Kidney epithelial cell (primary cell): ENCODE measurements around the gene PSD2. TPM values are rescaled to one million over a fixed set of nuclear protein-coding genes. Genes with fewer than 3 reads are reported as not detected.

ENCODE experiments used
- DNase-seq: peaks from one replicate; pipeline ENCODE4 v3.0.0-alpha.2; 2010; ENCODE audit warnings: low read depth
- H3K27me3 ChIP-seq: 2 replicates; pipeline ENCODE4 v1.6.0; 2011; ENCODE audit warnings: low read length; ENCODE audit not compliant: control insufficient read depth, insufficient read depth
- H3K36me3 ChIP-seq: 2 replicates; pipeline ENCODE4 v1.5.1; 2011; ENCODE audit warnings: low read length; ENCODE audit not compliant: control insufficient read depth, insufficient read depth
- H3K4me3 ChIP-seq: 2 replicates; pipeline ENCODE4 v1.5.1; 2011; ENCODE audit warnings: low read depth, mild to moderate bottlenecking, control low read depth, low read length
- CTCF ChIP-seq: IDR thresholded peaks from 2 replicates; pipeline ENCODE4 v1.5.1; 2011; ENCODE audit warnings: mild to moderate bottlenecking, moderate library complexity, low read length, control low read depth, inconsistent platforms; ENCODE audit not compliant: insufficient read depth, poor library complexity, severe bottlenecking
- total RNA-seq: library from RNA; depleted of rRNA; stranded (reverse); fragments of >200 nt; gene quantifications from 2 replicates; pipeline ENCODE4 v1.2.3, GENCODE V29; 2015

Gene PSD2
- total RNA-seq, 1 donor from 2014 or later: 0.13 TPM

GRCh38 chr5:139758510-139759075, 37.0 kb upstream of the PSD2 start:
- Histone ChIP-seq H3K4me3 (no peak overlapping the region), H3K36me3 (no peaks in the 10 kb centered on the region), H3K27me3 (peaks cover 2% of the 10 kb centered on the region)
- no peak for DNase-seq
- no peak for TF ChIP-seq CTCF

GRCh38 chr5:139759219-139759721, 36.3 kb upstream of the PSD2 start:
- Histone ChIP-seq H3K36me3 (no peaks in the 10 kb centered on the region), H3K4me3 (no peak overlapping the region), H3K27me3 (peaks cover 5% of the 10 kb centered on the region)
- DNase-seq: no peak
- TF ChIP-seq CTCF: no peak

- H3K36me3 ChIP-seq: no peaks in the 10 kb centered on the region
- no peak for TF ChIP-seq CTCF
- DNase-seq: no peak
- H3K4me3 ChIP-seq: no peak overlapping the region
- peaks cover 11% of the 10 kb centered on the region for H3K27me3 ChIP-seq
Measured at GRCh38 chr5:139760066-139761056, 35.2 kb upstream of the PSD2 start.

- Histone ChIP-seq H3K27me3 (peaks cover 11% of the 10 kb centered on the region), H3K4me3 (no peak overlapping the region), H3K36me3 (no peaks in the 10 kb centered on the region)
- no peak for TF ChIP-seq CTCF
- no peak for DNase-seq
Measured at GRCh38 chr5:139761057-139761450, 34.6 kb upstream of the PSD2 start.

GRCh38 chr5:139761501-139761900, 34.1 kb upstream of the PSD2 start:
- Histone ChIP-seq H3K36me3 (no peaks in the 10 kb centered on the region), H3K27me3 (peaks cover 9% of the 10 kb centered on the region)

More at GRCh38 chr5:139761501-139761900, 34.1 kb upstream of the PSD2 start:
- TF ChIP-seq CTCF: no peak
- no peak overlapping the region for H3K4me3 ChIP-seq
- no peak for DNase-seq
